Stimulated activated CD4-positive, alpha-beta T cell treated with anti-CD3 and anti-CD28 coated beads, Interleukin-2, amount 100 ng/mL, for 4 hours (primary cell): ENCODE measurements around the gene SERPINB3.
"Not testable (repeated sequence)": the region's sequence is repeated elsewhere in the genome, so short reads cannot be mapped to it uniquely, and the experiment has no call there.

Experiments
- DNase-seq: peaks from one replicate; pipeline ENCODE4 v3.0.0-alpha.2; 2020; ENCODE audit warnings: low read depth

Gene SERPINB3

GRCh38 chr18:63646936-63647335 lies 14.8 kb downstream of the SERPINB3 start:
- DNase-seq: no peak

- DNase-seq: not testable (repeated sequence)
These were observed 17.0 kb downstream of the SERPINB3 start for GRCh38 chr18:63644694-63645093.

DNA sequence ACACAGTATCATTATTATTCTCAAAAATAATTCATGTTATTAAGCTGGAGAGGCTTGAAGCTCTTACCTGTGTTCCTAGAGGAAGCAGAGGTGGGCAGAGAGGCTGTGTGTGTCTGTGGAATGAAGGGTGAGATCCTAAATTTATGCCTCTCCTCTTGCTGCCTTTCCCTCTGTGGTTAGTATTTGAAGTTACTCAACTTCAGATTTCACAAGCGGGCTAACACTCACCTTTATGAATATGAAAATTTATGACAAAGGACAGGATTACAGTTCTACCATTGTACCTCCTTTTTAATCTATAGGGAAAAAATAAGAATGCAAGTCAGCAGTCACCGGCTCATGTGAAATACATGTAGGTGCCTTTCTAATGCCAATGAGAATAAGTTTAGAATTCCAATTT lies 17.6 kb downstream of the SERPINB3 start, which contains the start of gene SERPINB4:
Gene SERPINB4, minus strand, starts transcription at position 115 of the 400 bp plus-strand sequence. CDS start 679 bp downstream, outside the sequence.
- DNase-seq: not testable (repeated sequence)

DNA sequence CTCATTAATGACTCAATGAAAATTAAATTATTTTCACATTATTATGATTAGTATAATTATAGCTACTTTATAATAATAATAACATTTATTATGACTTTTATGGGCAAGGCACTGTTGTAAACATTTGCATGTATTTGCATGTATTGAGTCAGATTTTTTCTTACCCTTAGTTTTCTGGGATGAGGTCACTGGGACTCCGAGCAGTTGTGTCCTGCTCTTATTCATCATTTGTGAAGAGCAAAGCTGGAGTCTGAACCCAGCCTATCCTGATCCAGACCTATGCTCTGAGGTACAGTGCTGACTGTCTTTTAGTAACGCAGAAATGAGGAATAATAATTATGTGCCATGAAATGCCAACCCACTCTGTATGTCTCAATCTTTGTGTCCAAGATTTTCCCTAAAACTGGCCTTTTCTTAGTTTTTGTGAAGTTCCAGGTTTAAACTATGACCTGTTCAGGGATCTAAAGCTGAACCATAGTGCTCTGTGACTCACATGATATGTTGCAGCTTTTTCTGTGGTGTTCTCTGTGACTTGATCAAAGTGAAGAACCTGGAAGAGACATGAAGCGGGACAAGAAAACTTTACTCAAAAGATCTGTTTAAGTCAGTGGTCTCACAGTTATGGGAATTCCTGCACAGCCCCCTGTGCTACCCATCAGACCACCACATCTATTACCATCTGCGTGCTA lies 18.9 kb downstream of the SERPINB3 start:
- DNase-seq: not testable (repeated sequence)

GRCh38 chr18:63641157-63641680 lies 20.5 kb downstream of the SERPINB3 start:
- DNase-seq: not testable (repeated sequence)

DNA sequence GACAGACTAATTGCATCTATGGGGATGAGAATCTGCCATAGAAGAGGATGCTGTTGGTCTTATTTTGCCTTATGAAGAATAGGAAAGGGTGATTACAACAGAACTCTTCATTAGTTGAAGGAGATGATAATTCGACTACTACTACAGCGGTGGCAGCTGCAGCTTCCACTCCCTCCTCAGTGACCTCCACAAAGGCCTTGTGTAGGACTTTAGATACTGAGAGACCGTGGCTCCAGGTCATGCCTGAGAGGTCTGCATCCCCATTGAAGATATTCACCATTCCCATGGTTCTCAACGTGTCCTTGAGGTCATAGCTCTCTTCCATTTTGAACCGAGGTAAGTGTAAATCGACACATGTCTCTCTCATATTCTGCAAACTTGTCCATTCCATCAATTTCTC lies 24.0 kb downstream of the SERPINB3 start:
- DNase-seq: no peak

DNA sequence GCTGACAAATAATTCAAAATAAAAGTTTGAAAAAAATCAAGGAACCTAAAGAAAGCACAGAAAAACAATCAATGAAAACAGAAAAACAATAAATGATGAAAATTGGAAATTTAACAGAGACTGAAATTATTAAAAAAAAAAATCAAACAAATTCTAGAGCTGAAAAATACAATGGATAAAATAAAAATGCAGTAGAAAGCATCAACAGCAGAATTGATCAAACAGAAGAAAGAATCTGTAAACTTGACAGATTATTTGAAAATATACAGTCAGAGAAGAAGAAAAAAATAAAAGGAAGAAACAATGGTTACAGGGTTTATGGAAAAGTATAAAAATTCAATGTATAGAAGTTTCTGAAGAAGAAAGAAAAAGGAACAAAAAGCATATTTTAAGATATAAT lies 33.9 kb downstream of the SERPINB3 start:
- no peak for DNase-seq

- DNase-seq: no peak
These were observed 35.3 kb downstream of the SERPINB3 start for GRCh38 chr18:63626431-63626830.

GRCh38 chr18:63624863-63625262 lies 36.8 kb downstream of the SERPINB3 start:
- DNase-seq: no peak

DNA sequence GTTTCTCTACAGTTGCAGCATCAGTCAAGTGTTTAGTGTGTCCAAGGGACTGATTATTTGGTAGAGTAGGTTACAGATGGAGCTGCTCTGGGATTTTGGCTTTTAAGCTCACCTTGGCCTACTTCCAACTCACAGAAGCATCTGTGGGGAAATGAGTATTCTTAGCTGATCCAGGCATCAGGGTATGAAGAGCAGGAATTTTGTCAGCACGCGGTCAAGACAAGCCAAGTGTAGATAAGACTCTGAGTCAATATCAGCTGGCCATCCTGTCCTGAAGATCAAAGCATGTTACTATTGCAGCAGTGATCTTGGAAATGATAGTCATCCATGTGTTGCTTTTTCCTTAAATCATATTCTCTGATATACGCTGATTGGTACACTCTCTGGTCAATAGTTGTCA lies 42.0 kb downstream of the SERPINB3 start:
- DNase-seq: no peak

DNA sequence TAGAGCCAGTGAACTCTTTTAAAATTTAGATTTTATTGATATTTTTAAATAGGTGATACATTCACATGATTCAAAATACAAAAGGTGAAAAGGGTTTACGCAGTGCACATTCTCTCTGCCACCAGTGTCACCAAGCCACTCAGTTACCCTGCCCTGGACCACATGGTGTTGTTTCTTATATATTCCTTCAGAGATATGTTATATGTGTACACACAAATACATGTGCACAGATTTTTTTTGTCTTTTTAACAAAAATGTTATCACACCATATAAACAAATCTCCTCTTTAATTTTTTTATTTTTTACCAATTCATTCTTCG lies 43.8 kb downstream of the SERPINB3 start:
- no peak for DNase-seq

GRCh38 chr18:63617049-63617914 lies 44.4 kb downstream of the SERPINB3 start:
- no peak for DNase-seq

- DNase-seq: no peak
These were observed 48.3 kb downstream of the SERPINB3 start for GRCh38 chr18:63613420-63613819.

GRCh38 chr18:63606526-63606925 lies 55.2 kb downstream of the SERPINB3 start:
- no peak for DNase-seq
